Measurements from ENCODE around the gene SERPINA3.

Gene SERPINA3

GRCh38 chr14:94614802-94615201 is 2.6 kb downstream of the SERPINA3 start:
- DNase-seq = no peak

DNA sequence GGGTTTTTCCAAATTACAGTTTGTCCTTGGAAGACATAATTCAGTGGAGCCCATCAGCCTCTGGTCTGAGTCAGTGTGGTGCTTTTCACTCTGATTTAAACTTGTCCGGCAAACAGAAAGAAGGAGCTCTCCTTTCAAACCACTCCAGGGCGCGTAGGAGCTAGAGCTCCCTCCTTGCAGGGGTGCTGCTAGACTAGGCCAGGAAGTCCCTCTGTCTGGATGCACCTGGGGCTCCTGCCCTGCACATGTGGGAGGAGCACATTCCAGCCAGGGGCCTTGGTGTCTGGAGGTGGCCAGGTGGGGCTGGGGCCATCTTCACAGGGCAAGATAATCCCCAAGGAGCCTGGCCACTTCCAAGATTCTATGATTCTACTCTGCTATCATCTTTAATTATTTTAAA is 3.1 kb downstream of the SERPINA3 start:
- no peak for DNase-seq

DNA sequence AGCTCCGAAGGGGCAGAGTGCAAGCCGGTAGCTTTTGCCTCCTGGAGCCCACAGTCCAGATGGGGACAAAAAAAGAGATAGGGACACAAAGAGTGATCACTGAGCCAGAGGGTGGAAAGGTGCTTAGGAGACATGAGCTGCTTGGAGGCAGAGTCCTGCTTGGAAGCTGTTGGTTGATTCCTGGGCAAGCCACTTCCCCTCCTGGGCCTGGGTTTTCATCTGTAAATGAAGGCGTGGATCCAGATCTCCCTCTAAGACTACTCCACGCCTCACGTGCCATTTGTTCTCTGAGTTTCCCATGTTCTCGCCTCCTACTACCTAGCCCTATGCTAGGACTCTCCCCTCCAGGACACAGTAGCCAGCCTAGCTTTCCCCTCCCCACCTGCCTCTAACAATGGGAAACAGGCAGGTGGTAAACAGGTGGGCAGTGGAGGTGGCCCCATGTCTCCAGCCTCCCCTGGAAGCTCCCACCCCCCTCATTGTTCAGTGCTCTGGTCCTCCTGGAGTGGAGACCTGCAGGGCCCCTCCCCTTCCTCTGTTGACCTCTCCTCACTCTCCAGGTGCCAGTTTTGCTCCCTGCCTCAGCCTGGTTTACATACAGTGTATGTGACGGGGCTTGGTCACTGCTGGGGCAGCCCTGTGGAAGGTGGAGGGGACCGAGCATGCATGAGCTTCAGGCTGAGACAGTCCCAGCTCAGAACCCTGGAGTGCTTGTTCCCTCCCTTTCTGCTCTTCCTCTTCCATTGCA is 3.8 kb downstream of the SERPINA3 start:
- no peak for DNase-seq

GRCh38 chr14:94617366-94617941 is 5.3 kb downstream of the SERPINA3 start:
- no peak for DNase-seq

GRCh38 chr14:94617988-94618822 is 6.0 kb downstream of the SERPINA3 start:
- no peak for DNase-seq

DNA sequence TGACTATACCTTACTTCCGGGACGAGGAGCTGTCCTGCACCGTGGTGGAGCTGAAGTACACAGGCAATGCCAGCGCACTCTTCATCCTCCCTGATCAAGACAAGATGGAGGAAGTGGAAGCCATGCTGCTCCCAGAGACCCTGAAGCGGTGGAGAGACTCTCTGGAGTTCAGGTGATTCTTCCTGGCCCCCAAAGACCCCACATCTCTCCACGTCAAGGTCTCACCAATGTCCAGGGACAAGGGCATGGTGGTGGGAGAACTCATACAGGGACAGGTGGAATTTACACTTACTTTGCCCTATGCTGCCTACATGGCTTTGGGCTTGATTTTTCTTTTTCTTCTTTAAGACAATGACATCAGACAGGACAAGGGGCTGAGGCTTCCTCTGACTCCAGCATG is 7.1 kb downstream of the SERPINA3 start:
- DNase-seq = no peak

DNA sequence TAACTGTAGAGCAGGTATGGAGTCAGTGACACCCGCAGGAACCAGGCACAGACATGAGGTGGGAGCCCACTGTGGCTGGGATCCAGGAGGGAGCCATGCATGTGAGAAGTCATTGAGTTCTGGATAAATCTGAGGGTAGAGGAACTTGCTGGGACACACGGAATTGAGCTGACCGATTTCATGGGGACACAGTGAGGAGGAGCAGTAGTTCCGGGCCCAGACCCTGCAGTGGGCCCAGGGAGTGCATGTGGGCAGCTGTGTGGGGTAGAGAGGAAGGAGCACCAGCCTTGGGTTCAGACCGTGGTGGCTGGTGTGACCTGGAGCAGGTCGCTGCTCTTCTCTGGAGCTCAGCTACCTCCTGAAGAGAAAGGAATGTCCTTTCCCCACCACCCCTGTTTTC is 8.4 kb downstream of the SERPINA3 start:
- no peak for DNase-seq

DNA sequence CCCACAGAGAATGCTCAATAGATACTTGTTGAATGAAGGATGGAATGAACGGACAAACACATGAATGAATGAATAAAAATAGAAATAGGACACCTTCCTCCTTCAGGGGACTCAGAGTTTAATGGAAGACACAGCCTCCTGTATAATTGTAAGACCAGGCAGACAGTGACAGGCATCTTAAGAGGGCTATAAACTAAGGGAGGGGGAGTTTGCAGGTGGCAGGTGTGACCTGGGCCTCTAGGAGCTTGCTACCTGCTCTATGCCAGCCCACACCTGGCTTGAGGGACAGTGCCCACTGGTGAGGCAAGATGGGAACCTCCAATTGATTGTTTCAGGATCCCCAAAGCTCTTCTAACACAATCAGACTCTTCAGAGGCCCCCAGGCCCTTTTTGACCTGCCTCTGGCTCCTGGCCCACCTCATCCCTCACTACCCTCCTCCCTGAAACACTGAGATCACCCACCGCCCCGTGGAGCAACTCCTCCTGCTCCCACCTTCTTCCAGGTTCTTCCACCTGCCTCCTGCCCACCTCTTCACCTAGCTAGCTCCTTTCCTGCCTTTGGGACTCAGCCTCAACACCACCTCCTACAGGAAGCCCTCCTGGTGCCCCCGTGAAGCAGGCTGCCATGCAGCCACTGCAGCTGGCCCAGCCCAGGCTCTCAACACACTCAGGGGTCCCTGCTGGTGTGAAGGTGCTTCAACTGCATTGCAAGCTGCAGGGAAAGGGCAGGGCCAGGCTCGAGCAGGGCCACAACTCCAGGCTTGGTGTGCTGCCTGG is 9.4 kb downstream of the SERPINA3 start:
- no peak for DNase-seq

DNA sequence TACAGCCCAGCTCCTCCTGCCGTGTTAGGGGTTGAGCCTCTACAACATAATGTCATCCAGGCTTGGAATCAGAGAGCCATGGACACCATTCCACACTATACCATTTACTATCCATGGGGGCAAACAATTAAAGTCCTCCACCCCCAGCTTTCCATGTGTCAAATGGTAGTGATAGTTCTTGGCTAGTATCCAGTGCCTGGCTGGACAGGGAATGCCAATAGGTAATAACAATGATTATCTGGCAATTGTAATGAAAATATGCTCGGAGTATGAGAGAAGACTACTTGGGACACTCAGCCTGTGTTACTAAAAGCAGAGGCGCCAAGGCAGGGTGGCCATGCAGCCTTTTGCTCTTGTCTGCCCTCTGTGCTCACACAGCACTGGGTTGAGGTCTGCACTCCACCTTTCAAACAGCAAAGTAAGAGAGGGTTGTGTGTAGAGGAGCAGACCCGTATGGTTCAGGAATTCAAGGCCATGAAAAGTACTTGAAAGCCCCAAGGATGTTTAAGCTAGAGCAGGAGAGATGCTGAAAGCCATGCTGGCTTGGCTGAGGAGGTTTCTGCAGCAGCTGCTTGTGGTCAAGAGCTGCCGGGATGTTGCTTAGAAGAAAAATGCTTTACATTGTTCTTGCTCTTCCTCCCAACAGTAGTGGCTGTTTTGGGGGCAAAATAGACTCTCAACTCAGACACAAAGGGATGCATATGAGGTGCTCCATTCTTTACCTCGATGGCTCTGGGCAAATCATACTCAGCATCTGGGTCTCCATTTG is 10.6 kb downstream of the SERPINA3 start:
- no peak for DNase-seq

GRCh38 chr14:94623422-94623809 is 11.2 kb downstream of the SERPINA3 start:
- DNase-seq = no peak

DNA sequence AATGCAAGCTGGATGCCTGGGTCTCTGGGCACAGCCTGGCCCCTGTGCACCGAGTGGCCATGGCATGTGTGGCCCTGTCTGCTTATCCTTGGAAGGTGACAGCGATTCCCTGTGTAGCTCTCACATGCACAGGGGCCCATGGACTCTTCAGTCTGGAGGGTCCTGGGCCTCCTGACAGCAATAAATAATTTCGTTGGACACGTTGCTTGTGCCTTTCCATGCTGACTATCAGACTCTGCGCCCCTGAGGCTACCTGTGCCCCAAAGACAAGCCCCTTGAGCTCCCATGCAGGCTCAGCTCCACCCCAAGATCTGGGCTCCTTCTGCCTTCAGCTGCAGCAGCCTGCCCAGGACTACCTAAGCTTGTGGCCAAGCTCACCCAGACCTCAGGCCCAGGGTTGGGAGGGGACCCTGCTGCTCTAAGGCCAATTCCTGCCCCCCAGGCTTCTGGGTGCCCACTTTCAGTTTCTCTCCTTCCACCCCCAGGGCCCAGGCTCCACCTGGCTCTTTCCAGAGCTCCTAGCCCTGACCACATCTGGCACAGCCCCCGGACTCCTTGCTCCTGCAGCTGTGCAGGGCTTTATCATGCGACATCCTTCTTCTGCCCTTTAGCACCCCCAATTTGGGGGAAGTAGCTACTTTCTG is 11.8 kb downstream of the SERPINA3 start:
- DNase-seq = no peak

- DNase-seq = no peak
These were observed 12.6 kb downstream of the SERPINA3 start for GRCh38 chr14:94624537-94625352.

DNA sequence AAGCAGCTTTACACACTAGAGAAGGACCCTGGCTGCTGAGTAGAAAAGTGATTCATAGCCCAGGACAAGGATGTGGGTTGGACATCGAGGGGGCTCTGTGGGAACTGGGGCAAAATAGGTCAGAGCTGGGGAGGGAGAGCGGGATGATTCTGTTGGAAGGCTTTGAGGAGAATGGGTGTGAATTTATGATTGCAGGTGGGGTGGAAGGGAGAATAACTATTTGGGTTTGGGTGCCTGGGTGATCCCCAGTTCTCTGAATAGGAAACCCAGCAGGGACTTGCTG is 13.1 kb downstream of the SERPINA3 start:
- DNase-seq = no peak

- DNase-seq = no peak
These were observed 16.4 kb downstream of the SERPINA3 start for GRCh38 chr14:94628578-94628977.

DNA sequence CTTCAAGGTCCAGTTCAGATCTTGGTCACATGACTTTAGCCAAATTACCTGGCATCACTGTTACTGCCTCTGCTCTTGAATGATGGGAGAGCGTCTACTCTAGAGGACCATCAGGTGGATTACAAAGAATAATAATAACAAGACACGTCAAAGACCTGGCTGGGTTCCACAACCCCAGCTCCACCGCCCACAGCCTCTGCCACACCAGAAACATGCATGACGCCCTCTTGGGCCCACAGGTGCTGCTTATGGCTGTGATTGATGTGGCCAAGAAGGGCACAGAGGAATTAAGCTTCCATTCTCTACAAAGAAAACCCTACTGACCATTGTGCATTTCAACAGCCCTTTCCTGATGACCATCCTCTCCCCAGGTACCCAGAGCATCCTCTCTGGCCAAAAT is 18.2 kb downstream of the SERPINA3 start:
- DNase-seq = no peak

GRCh38 chr14:94631050-94631449 is 18.9 kb downstream of the SERPINA3 start:
- no peak for DNase-seq

- no peak for DNase-seq
These were observed 19.5 kb downstream of the SERPINA3 start for GRCh38 chr14:94631536-94632304.

DNA sequence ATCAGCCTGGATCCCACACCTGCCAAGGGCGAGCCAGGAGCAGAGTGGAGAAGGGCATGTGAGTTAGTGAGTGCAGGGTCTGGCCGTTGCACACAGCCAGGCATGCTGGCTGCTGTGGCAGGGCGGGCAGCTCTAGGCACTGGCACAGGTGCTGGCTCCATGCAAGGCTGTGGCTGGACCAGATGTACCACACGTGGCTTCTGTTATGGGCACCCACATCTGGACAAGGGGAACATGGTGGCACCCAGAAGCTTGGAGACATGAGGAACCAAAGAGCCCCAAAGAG is 20.1 kb downstream of the SERPINA3 start:
- DNase-seq = no peak

DNA sequence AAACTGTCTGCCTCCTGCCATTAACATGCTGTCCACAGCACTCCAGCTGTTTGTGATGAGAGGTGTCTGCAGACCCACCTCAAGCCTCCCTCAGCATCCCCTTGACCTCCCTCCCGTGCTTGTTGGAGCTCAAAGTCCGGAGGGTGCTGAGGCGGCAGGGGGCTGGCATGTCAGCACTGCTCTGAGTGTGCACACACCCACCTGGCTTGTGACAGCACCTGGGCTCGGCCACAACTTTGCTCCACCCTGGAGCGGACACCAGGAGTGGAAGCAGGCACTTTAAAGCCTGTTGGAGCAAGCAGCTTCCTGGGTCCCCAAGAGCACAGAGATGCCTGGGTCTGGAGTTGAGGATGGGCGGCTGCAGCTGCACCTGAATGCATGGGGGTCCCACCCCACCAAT is 20.9 kb downstream of the SERPINA3 start:
- DNase-seq = no peak

GRCh38 chr14:94635154-94635553 is 23.0 kb downstream of the SERPINA3 start:
- no peak for DNase-seq

Measured in CD4-positive, alpha-beta T cell treated with Interleukin-21 for 1 hour (primary cell).